Measurements from ENCODE around the gene RFTN2.
"Not testable (repeated sequence)": the region's sequence is repeated elsewhere in the genome, so short reads cannot be mapped to it uniquely, and the experiment has no call there.

The RFTN2 gene

DNA sequence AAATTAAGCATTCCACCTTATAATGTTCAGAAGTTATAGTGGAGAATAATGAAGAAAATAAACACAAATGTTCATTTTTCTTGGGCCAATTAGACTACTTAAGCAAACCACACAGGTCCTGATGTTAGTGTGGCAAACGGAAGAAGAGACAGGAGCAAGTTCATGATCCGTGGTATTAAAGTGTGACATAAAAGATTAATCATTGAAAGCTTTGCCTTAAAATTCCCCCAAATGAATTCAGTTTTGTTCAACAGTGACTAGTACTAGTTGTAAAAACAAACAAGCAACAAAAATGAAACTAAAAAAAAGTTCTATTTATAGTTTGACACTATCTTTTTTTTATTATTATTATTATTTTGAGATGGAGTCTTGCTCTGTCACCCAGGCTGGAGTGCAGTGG is 73.7 kb downstream of the RFTN2 start:
- no peak for DNase-seq
- H3K9me3 Mint-ChIP-seq = no peaks in the 10 kb centered on the region
- H3K4me1 Mint-ChIP-seq (ENCODE audit: low read depth) = peaks cover 15% of the 10 kb centered on the region
- H3K27ac Mint-ChIP-seq = no peak overlapping the region
- H3K27me3 Mint-ChIP-seq = peaks cover 19% of the 10 kb centered on the region
- H3K4me3 Mint-ChIP-seq = no peak overlapping the region
- no peaks in the 10 kb centered on the region for H3K36me3 Mint-ChIP-seq (ENCODE audit: low read depth)

DNA sequence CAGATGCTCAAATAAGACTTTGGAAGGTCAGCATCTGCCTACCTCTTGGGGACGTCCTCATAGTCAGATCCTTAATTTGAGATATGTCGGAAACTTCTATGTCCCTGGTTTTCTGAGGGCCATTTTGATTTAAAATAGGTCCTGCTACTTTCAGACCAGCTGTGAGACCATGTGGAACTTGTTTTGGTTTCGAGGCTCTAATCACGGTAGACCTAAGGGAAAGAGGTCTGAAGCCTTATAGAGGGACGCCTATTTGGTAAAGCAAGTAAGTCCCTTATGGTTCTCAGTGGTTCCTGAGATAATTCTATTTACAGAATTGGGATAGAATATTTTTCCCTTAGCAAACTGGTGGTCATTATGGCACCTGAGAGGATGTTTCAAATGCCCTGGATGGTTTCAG is 75.1 kb downstream of the RFTN2 start:
- Mint-ChIP-seq H3K4me3 (no peak overlapping the region), H3K4me1 (ENCODE audit: low read depth) (peaks cover 7% of the 10 kb centered on the region), H3K36me3 (ENCODE audit: low read depth) (no peaks in the 10 kb centered on the region), H3K27ac (no peak overlapping the region), H3K9me3 (no peaks in the 10 kb centered on the region), H3K27me3 (peaks cover 19% of the 10 kb centered on the region)
- no peak for DNase-seq

DNA sequence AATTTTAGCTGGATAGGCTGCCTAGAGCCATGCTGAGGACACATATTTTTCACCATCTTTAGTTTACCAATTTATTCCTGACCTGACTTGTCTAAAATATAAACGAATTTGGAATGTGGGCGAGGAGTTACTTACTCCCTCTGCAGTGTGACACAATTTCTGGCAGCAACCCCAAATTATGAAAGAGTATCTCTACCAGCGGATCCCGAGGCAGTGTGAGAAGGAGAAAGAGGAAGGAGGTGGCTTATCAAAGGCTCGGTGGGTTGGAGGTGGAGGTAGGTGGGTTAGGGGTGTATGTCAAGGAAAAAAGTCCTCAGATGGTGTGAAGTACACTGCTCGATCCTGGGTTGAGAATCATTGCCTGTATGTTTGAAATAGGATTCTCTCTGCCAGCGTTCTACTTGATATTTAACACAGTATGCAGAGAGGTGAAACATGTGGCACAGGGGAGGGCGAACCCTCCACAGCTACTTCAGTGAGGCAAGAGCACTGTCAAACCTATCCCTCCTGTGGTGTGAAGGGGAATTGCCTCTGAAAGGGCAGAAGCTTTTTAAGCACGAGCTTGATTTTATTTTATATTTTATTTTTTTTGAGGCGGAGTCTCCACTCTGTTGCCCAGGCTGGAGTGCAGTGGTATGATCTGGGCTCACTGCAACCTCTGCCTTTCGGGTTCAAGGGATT is 76.0 kb downstream of the RFTN2 start:
- no peak overlapping the region for H3K4me3 Mint-ChIP-seq
- no peak for DNase-seq

DNA sequence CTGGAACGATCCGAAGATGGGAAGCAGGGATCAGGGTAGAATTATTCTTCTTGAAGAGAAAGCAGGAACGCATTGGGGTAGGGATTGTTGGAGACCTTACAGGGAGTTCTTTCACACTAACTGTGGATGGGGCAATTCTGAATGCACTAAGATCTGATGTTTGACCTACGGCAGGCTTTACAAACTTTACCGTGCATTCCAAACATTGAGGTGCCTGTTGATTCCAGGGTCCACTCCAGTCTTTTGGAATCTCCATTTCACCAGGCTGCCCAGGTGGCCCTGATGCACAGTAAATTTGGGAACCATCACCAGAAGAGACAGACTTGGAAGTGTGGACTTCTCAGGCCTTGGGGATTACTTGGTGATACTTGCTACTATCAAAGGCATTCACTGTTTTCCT is 76.9 kb downstream of the RFTN2 start:
- no peak for DNase-seq
- Mint-ChIP-seq H3K27me3 (peaks cover 19% of the 10 kb centered on the region), H3K9me3 (no peaks in the 10 kb centered on the region), H3K36me3 (ENCODE audit: low read depth) (no peaks in the 10 kb centered on the region), H3K4me1 (ENCODE audit: low read depth) (peaks cover 6% of the 10 kb centered on the region), H3K27ac (no peak overlapping the region), H3K4me3 (no peak overlapping the region)

More for the DNA sequence above, 76.0 kb downstream of the RFTN2 start:
- Mint-ChIP-seq H3K9me3 (no peaks in the 10 kb centered on the region), H3K27ac (no peak overlapping the region), H3K4me1 (ENCODE audit: low read depth) (peaks cover 7% of the 10 kb centered on the region), H3K36me3 (ENCODE audit: low read depth) (no peaks in the 10 kb centered on the region), H3K27me3 (peaks cover 19% of the 10 kb centered on the region)

DNA sequence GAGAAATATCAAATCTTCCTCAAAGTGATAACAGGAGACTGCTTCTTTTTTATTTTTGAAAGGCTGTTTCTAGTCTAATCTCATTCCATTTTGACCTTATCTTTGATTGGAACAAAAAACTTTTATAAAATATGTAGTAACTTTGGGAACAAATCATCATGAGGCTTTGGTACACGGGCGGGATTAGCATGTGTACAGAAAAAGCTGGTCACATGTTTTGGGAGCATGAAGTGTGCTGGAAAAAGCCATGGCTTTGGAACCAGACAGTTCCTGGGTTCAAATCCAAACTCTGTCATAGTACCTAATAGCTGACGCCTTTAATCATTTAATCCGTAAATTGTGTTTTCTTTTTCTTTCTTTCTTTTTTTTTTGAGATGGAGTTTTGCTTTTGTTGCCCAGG is 78.2 kb downstream of the RFTN2 start:
- Mint-ChIP-seq H3K4me3 (no peak overlapping the region), H3K27me3 (peaks cover 19% of the 10 kb centered on the region), H3K36me3 (ENCODE audit: low read depth) (no peaks in the 10 kb centered on the region), H3K9me3 (no peaks in the 10 kb centered on the region), H3K27ac (no peak overlapping the region), H3K4me1 (ENCODE audit: low read depth) (peaks cover 6% of the 10 kb centered on the region)
- no peak for DNase-seq

DNA sequence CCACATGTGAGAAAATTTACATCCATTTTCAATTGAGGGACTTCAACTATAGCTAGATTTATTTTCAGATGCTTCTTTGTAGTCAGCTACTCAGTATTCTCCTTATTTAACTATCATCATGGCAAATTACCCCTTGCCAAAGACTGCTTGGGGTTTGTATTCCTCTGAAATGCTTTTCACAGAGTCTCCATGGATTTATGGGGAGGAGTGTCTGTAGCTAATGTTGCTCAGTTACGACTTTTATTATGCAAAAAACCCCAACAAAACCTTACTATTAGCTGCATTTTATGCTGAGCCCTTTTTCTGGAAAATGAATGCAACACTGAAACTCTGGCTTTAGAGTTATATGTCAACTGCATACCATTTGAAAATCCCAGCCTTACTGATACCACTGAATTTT is 78.6 kb downstream of the RFTN2 start:
- Mint-ChIP-seq H3K27me3 (peaks cover 19% of the 10 kb centered on the region), H3K36me3 (ENCODE audit: low read depth) (no peaks in the 10 kb centered on the region), H3K9me3 (no peaks in the 10 kb centered on the region), H3K4me3 (no peak overlapping the region), H3K27ac (no peak overlapping the region), H3K4me1 (ENCODE audit: low read depth) (peaks cover 6% of the 10 kb centered on the region)
- DNase-seq = no peak

DNA sequence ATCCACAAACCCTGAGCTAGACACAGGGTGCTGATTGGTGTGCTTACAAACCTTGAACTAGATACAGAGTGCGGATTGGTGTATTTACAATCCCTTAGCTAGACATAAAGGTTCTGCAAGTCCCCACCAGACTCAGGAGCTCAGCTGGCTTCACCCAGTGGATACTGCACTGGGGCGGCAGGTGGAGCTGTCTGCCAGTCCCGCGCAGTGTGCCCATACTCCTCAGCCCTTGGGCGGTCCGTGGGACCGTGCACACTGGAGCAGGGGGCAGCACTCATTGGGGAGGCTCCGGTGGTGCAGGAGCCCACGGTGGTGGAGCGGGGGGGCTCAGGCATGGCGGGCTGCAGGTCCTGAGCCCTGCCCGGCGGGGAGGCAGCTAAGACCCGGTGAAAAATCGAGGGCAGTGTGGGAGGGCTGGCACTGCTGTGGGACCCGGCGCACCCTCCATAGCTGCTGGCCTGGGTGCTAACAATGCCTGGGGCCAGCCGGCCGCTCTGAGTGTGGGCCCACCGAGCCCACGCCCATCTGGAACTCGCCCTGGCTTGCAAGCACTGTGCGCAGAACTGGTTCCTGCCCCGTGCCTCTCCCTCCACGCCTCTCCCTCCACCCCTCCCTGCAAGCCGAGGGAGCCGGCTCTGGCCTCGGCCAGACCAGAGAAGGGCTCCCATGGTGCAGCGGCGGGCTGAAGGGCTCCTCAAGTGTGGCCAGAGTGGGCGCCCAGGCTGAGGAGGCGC is 83.9 kb downstream of the RFTN2 start:
- Mint-ChIP-seq H3K4me1 (ENCODE audit: low read depth) (no peaks in the 10 kb centered on the region), H3K27ac (no peak overlapping the region), H3K27me3 (peaks cover 5% of the 10 kb centered on the region), H3K9me3 (no peaks in the 10 kb centered on the region), H3K4me3 (no peak overlapping the region), H3K36me3 (ENCODE audit: low read depth) (no peaks in the 10 kb centered on the region)
- no peak for DNase-seq

DNA sequence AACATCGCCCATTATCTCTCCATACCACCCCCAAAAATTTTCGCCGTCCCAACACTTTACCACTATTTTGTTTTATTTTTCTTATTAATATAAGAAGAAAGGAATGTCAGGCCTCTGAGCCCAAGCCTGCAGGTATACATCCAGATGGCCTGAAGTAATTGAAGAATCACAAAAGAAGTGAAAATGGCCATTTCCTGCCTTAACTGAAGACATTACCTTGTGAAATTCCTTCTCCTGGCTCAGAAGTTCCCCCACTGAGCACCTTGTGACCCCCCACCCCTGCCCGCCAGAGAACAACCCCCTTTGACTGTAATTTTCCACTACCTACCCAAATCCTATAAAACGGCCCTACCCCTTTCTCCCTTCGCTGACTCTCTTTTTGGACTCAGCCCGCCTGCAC is 88.1 kb downstream of the RFTN2 start:
- H3K4me3 Mint-ChIP-seq; H3K27me3 Mint-ChIP-seq; H3K4me1 Mint-ChIP-seq (ENCODE audit: low read depth); DNase-seq; H3K27ac Mint-ChIP-seq; H3K9me3 Mint-ChIP-seq; H3K36me3 Mint-ChIP-seq (ENCODE audit: low read depth): not testable (repeated sequence)

DNA sequence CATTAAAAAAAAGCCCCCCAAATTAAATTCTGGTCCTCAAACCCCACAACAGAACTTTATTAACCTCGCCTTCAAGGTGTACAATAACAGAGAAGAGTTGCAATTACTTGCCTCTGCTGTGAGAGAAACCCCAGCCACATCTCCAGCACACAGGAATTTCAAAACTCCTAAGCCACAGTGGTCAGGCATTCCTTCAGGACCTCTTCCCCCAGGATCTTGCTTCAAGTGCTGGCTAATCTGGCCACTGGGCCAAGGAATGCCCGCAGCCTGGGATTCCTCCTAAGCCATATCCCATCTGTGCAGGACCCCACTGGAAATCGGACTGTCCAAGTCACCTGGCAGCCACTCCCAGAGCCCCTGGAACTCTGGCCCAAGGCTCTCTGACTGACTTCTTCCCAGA is 95.2 kb downstream of the RFTN2 start:
- H3K27me3 Mint-ChIP-seq; H3K9me3 Mint-ChIP-seq; H3K4me3 Mint-ChIP-seq; H3K36me3 Mint-ChIP-seq (ENCODE audit: low read depth); H3K27ac Mint-ChIP-seq; H3K4me1 Mint-ChIP-seq (ENCODE audit: low read depth); DNase-seq: not testable (repeated sequence)

DNA sequence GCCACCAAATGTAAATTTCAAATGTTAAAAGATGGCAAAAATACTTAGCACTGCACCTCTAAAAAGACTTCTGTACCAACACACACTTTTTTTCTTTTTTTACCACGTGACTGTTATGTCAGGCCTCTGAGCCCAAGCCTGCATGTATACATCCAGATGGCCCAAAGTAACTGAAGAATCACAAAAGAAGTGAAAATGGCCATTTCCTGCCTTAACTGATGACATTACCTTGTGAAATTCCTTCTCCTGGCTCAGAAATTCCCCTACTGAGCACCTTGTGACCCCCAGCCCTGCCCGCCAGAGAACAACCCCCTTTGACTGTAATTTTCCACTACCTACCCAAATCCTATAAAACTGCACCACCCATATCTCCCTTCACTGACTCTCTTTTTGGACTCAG is 97.1 kb downstream of the RFTN2 start:
- DNase-seq; H3K4me1 Mint-ChIP-seq (ENCODE audit: low read depth); H3K27ac Mint-ChIP-seq; H3K9me3 Mint-ChIP-seq; H3K27me3 Mint-ChIP-seq; H3K4me3 Mint-ChIP-seq: not testable (repeated sequence)
- H3K36me3 Mint-ChIP-seq (ENCODE audit: low read depth) = peaks cover 11% of the 10 kb centered on the region

DNA sequence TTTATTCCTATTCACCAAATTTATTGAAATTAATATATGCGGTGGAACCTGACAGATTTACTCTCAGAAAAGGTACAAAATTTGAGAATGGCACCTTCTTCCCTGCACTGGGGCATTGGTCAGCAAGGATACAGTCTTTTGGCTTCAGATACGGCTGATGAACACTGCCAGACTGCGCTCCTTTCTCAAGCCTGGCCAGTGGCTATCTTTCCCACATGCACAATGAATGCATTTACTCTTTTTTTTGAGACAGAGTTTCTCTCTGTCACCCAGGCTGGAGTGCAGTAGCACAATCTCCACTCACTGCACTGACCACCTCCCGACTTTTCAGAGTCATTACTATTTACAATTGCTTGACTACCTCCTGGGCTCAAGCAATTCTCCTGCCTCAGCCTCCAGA is 97.9 kb downstream of the RFTN2 start:
- Mint-ChIP-seq H3K36me3 (ENCODE audit: low read depth) (peaks cover 18% of the 10 kb centered on the region), H3K4me1 (ENCODE audit: low read depth) (no peaks in the 10 kb centered on the region), H3K27ac (no peak overlapping the region), H3K4me3 (no peak overlapping the region), H3K27me3 (no peaks in the 10 kb centered on the region), H3K9me3 (peaks cover 8% of the 10 kb centered on the region)
- no peak for DNase-seq

DNA sequence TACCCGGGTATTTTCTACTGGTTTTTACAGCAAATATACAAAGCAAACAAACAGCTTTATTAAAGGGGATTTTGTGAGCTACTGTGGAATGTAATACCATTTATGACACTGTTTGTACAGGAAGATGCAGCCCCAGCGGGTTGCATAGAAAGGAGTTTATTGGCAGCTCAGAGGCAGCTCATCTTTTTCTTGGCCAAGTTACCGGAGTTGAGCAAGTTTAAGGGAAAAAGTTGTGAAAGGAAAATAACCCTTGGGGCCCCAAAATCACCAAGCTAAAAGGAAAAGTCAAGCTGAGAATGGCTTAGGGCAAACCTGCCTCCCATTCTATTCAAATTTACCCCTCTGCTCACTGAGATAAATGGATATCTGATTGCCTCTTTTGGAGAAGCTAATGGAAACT is 98.8 kb downstream of the RFTN2 start:
- no peak for DNase-seq

DNA sequence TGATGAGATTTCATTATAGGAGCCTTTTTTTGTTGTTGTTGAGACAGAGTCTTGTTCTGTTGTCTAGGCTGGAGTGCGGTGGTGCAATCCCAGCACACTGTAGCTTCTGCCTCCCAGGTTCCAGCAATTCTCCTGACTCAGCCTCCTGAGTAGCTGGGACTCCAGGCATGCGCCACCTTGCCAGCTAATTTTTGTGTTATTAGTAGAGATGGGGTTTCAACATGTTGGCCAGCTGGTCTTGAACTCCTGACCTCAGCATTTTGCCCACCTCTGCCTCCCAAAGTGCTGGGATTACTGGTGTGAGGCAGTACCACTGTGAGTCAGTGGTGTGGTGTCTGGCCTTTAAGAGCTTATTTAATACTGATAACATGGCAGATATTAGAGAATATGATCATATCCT is 99.4 kb downstream of the RFTN2 start:
- Mint-ChIP-seq H3K27me3 (no peaks in the 10 kb centered on the region), H3K4me1 (ENCODE audit: low read depth) (no peaks in the 10 kb centered on the region)
- no peak for DNase-seq

More for the DNA sequence above, 98.8 kb downstream of the RFTN2 start:
- no peaks in the 10 kb centered on the region for H3K4me1 Mint-ChIP-seq (ENCODE audit: low read depth)
- peaks cover 8% of the 10 kb centered on the region for H3K9me3 Mint-ChIP-seq
- H3K27ac Mint-ChIP-seq = no peak overlapping the region
- no peak overlapping the region for H3K4me3 Mint-ChIP-seq
- peaks cover 26% of the 10 kb centered on the region for H3K36me3 Mint-ChIP-seq (ENCODE audit: low read depth)
- no peaks in the 10 kb centered on the region for H3K27me3 Mint-ChIP-seq

DNA sequence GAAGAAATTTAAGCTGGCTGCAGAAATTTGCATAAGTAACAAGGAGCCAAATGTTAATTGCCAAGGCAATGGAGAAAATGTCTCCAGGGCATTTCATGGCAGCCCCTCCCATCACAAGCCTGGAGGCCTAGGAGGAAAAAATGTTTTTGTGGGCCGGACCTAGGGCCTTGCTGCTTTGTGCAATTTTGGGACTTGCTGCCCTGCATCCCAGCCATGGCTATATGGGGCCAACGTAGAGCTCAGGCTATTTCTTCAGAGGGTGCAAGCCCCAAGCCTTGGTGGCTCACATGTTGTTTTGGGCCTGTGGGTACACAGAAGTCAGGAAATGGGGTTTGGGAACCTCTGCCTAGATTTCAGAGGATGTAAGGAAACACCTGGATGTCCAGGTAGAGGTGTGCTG is 101.8 kb downstream of the RFTN2 start:
- H3K27me3 Mint-ChIP-seq = no peaks in the 10 kb centered on the region
- H3K9me3 Mint-ChIP-seq = peaks cover 8% of the 10 kb centered on the region
- no peak overlapping the region for H3K27ac Mint-ChIP-seq
- H3K4me3 Mint-ChIP-seq = no peak overlapping the region
- peaks cover 28% of the 10 kb centered on the region for H3K36me3 Mint-ChIP-seq (ENCODE audit: low read depth)
- no peak for DNase-seq
- H3K4me1 Mint-ChIP-seq (ENCODE audit: low read depth) = no peaks in the 10 kb centered on the region

More for the DNA sequence above, 99.4 kb downstream of the RFTN2 start:
- Mint-ChIP-seq H3K4me3 (no peak overlapping the region), H3K36me3 (ENCODE audit: low read depth) (peaks cover 26% of the 10 kb centered on the region), H3K27ac (no peak overlapping the region), H3K9me3 (peaks cover 8% of the 10 kb centered on the region)

DNA sequence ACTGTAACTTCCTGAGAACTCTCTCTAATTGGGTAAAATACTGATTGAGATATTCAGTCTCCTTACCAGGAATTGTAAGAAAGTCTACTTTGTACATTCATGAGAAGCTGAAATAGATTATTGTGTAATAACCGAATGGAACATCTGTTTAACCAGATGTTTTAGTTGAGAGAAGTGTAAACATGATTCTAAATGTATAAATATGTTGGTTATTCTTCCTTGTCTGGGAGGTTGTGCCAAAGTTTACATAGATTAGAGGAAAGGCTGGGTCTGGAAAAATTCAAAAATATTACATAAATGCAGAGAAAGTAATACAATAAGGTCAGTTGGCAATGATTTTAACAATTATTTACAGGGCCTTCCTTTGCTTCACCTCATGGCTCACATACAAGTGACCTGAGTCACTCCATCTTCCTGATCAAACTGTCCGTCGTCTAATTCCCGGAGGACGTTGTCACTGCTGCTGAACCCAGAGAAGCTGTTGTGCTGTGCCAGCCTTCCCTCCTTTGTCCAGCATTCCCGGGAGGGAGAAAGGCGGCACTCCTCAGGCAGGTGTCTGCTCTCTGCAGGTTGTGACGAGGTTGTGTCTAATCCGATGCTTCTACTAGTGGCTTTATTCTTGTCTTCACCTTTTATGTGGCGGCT is 103.6 kb downstream of the RFTN2 start:
- Mint-ChIP-seq H3K4me3 (no peak overlapping the region), H3K4me1 (ENCODE audit: low read depth) (no peaks in the 10 kb centered on the region), H3K9me3 (peaks cover 8% of the 10 kb centered on the region), H3K36me3 (ENCODE audit: low read depth) (peaks cover 32% of the 10 kb centered on the region), H3K27me3 (no peaks in the 10 kb centered on the region), H3K27ac (no peak overlapping the region)
- DNase-seq = no peak
